DMS153 treated with DMSO at 0.1 percent for 48 hours (cell line): ENCODE measurements around the gene MIEF1.
"Not testable (repeated sequence)": the region's sequence is repeated elsewhere in the genome, so short reads cannot be mapped to it uniquely, and the experiment has no call there.

Experiments used
- DNase-seq: peaks from one replicate; lab custom pipeline; 2025; ENCODE audit not compliant: unreplicated experiment; lab: John Stamatoyannopoulos, UW

The MIEF1 gene

GRCh38 chr22:39512026-39512425 lies 9.9 kb downstream of the MIEF1 start:
- no peak for DNase-seq

- DNase-seq, result no peak
These were observed 11.7 kb downstream of the MIEF1 start for GRCh38 chr22:39513791-39514190.

DNA sequence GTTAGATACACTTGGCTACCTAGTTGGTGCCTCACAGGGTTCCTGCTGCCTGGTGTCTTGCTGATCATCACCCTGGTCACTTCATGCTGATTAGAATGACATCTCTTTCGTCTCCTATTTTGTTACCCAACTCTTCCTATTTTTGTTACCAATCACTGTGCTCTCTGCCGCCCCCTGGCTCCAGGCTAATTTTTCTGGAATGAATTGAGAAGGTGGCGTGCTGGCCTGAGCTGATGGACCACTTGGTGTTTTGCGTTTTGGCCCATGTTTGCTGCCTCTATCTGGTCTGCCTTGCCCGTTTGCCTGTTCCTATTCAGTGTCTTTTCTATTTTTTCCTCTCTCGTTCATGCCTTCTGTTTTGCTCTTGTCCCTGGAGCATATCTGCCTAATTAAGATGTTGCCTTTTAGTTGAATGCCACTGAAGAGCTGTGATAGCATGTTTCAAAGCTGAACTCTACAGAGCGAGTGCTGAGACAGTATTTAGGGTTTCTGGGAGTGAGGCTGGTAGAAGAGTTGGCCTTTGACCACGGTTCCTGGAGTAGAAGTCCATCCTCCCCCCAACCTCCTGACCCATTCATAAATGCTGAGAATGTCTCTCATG lies 12.4 kb downstream of the MIEF1 start:
- no peak for DNase-seq

DNA sequence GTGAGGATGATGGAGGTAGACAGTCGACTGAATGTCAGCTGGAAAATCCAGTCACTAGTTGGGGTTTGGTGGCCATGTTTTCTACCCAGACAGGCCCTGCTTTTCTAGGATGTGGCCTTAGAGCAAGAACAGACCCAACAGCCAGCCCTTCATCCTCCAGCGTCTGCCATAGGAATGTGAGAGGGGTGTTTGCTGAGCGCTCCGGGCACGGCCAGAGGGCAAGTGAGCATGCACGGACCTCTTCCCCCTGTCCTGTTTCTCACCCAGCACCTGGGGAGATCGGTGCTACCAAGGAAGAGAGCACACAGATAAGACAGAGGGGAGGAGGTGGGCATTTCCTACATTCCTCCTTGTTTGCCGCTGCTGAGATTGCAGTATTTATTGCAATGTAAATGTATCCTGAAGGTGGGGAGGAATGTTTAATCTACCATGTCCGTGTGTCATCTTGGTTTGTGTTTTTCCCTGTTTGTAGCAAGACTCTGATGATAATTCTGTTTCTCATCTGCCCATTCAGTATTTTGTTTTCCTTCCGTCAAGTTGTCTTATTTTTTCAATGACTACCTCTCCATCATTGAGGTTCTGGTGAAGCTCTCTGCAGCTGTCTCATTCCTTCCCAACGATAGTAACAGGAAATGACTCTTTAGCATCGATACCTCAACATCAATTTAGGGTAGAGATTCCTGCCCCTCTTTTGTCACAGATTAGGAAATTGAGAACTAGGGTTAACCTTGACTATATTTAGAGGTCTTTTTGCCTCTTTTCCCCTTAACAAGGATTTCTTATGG lies 13.4 kb downstream of the MIEF1 start:
- no peak for DNase-seq

GRCh38 chr22:39517470-39517869 lies 15.4 kb downstream of the MIEF1 start:
- no peak for DNase-seq

- DNase-seq, result no peak
These were observed 16.2 kb downstream of the MIEF1 start for GRCh38 chr22:39518144-39518786.

GRCh38 chr22:39518996-39519680 lies 17.0 kb downstream of the MIEF1 start:
- no peak for DNase-seq

GRCh38 chr22:39519681-39520225 lies 17.7 kb downstream of the MIEF1 start:
- DNase-seq, result peak; percentile 98

- DNase-seq, result peak; percentile 94
These were observed 18.4 kb downstream of the MIEF1 start, which contains the start of gene ATF4 for GRCh38 chr22:39520226-39521105. TSS of gene ATF4 (plus strand) at chr22:39520562. CDS start at chr22:39521446, 884 bp downstream.

DNA sequence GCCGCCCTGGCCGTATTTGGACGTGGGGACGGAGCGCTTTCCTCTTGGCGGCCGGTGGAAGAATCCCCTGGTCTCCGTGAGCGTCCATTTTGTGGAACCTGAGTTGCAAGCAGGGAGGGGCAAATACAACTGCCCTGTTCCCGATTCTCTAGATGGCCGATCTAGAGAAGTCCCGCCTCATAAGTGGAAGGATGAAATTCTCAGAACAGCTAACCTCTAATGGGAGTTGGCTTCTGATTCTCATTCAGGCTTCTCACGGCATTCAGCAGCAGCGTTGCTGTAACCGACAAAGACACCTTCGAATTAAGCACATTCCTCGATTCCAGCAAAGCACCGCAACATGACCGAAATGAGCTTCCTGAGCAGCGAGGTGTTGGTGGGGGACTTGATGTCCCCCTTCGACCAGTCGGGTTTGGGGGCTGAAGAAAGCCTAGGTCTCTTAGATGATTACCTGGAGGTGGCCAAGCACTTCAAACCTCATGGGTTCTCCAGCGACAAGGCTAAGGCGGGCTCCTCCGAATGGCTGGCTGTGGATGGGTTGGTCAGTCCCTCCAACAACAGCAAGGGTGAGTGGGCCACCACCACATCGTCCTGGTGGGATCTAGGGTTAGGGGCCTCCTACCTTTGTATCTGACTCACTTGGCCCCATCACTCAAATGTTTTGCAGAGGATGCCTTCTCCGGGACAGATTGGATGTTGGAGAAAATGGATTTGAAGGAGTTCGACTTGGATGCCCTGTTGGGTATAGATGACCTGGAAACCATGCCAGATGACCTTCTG lies 19.2 kb downstream of the MIEF1 start:
- DNase-seq, result not testable (repeated sequence)

DNA sequence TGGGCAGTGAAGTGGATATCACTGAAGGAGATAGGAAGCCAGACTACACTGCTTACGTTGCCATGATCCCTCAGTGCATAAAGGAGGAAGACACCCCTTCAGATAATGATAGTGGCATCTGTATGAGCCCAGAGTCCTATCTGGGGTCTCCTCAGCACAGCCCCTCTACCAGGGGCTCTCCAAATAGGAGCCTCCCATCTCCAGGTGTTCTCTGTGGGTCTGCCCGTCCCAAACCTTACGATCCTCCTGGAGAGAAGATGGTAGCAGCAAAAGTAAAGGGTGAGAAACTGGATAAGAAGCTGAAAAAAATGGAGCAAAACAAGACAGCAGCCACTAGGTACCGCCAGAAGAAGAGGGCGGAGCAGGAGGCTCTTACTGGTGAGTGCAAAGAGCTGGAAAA lies 20.0 kb downstream of the MIEF1 start:
- DNase-seq, result not testable (repeated sequence)

GRCh38 chr22:39522567-39523300 lies 20.6 kb downstream of the MIEF1 start:
- no peak for DNase-seq

DNA sequence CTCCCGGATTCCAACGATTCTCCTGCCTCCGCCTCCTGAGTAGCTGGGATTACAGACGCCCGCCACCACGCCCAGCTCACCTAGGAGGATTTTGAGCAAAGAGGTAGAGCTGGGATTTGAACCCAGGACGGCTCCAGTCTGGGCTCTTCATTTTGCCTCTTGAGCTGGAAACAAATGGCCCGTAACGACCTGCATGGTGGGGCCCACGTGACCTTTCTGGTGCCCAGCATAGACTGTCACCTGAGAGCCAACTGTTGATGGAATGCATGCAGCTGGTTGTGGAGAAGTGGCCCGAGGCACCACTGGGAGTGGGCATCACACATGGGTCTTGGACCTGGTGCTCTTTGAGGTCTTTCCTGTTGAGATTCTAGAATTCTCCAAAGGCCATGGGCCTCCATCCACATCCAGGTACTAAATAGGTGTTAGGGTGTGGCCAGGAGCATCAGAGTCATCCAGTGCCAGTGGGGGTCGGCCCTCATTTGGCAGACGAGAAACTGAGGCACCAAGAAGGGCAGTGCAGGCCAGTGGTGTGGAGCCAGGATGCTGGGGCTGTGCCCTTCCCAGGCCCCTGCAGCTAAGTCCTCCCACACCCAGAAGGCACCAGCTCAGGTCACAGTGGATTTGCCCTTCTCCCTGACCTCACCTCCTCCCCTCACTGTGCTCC lies 22.1 kb downstream of the MIEF1 start:
- DNase-seq, result no peak

DNA sequence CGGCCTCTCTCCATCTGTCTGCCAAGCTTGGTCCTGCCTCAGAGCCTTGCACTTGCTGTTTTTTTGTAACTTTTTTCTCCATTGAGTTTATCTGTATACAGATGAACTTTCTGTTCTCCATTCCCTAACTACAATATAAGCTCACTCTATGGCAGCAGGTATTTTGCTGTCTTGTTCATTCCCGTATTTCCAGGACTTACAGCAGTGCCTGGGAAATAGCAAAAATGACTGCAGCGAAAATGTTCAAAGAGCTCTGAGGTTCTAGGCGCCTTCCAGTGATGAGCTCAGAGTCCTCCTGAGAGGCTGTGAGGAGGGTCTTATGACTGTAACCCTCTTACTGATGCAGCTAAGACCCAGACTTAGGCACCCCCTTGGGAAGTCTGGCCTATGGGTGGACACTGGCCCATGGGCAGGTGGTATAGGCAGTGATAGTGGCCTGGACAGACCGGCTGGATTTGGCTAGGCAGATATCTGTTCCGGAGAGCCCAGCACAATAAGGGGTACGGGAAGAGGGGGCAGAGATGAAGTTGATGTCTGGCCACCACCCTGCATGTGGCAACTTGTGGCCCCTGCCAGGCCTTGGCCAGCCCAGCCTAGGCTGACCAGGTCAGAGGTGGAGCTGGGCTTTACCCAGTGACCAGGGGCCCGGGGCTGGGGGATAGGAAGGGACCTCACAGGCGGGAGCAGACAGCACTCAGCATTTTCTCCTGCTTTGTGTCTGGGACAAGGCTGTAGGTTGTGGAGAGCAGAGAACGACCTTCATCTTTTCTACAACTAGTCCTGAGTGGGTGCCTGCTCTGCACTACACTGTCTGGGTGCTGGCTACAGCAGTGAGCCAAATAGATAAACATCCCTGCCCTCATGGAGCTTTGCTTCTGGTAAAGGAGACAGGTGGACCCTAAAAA lies 22.9 kb downstream of the MIEF1 start:
- no peak for DNase-seq

DNA sequence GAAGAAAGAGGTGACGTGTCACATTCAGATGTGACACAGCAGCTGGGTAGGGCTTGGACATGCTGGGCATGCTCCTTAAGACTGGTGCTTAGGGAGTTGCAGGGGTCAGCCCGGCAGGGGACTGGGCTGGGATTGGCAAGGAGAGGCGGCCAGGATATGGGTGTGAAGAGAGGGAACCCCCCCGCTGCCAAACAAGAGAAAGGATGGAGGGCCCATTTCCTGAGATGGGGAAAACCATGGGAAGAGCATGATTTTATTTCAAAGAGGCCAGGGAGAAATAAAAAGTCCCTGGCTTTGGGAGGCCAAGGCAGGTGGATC lies 23.5 kb downstream of the MIEF1 start:
- DNase-seq, result no peak

DNA sequence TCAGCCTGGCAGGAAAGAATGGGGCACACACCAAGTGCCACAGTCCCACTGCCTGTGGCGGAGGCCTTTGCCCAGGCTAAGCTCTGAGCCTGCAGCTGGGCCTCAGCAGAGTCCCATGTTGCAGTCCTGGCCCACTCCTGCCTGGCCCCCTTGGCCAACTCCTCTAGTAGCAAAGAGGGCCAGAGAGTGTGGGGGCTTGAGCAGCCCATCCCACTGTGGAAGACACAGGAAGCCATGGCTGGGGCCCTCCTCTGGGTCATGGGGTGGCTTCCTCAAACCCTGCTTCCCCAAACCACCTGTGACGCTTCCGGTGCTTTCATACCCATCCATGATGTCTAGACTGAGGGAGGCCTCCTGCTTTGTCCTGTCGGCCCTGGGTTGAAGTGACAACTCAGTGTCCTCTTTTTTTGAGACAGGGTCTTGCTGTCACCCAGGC lies 24.7 kb downstream of the MIEF1 start:
- no peak for DNase-seq

GRCh38 chr22:39527481-39527961 lies 25.4 kb downstream of the MIEF1 start:
- no peak for DNase-seq
